HG02840 (cell line): ENCODE measurements around the gene TLR8.
"Not testable (repeated sequence)": the region's sequence is repeated elsewhere in the genome, so short reads cannot be mapped to it uniquely, and the experiment has no call there.

Experiments
- ATAC-seq: cut with Tn5 transposase; IDR thresholded peaks from one replicate; pipeline ENCODE4 v1.9.1; 2021; ENCODE audit warnings: mild to moderate bottlenecking, moderate library complexity, moderate number of reproducible peaks; ENCODE audit not compliant: unreplicated experiment, low FRiP score

Gene TLR8

DNA sequence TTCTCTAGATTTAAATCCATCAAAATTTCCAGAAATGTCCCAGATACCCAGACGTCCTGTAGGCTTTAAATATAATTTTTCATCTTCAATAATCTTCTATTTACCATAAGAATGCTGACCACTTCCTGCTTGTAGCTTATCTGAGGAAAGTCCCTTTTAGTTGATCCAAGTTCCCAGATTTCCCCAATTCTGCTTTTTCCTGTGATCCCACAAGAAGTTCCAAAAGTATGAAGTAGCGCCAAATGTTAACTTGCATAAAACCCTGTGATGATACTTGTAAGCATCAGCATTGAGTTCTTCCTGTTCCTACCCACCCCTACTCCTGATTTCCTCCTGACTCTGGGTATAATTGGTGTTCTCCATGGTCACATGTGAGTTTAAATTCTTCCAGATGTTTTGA, 10.6 kb upstream of the TLR8 start:
- no peak for ATAC-seq

DNA sequence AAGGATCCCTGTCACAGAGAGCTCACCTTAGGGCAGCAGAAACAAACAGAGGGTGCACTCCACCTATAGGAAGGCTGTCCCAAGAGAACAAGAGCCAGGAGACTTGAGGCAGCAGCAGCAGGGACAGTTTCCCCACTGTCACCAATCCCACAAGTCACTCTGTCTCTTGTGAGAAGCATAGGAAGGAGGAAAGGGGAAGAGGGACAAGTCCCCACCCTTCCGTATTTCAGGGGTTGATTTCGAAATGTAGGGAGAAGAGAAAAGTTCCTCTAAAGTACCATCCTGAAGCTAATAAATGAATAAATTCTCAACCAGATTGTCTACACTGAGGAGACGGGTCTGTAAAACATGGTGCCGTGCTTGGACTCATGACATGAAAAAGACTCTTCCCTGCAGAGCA, 9.5 kb upstream of the TLR8 start:
- no peak for ATAC-seq

DNA sequence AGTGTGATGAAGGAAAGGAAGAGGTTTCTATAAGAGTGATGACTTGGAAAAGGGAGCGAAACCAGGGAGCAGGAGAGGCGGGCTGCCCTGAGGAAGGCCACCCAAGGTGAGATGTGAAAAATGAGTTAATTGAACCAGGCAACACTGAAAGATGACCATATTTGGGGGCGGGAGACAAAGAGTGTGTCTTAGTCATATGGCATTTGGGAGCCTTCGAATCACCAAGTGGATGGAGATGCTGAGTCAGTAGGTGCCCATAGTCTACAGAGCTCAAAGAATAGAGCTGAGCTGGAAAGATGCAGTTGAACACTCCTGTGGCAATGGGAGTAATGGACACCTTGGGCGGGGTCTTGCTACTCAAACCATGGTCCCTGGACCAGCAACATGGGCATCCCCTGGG, 8.3 kb upstream of the TLR8 start:
- ATAC-seq, result no peak

DNA sequence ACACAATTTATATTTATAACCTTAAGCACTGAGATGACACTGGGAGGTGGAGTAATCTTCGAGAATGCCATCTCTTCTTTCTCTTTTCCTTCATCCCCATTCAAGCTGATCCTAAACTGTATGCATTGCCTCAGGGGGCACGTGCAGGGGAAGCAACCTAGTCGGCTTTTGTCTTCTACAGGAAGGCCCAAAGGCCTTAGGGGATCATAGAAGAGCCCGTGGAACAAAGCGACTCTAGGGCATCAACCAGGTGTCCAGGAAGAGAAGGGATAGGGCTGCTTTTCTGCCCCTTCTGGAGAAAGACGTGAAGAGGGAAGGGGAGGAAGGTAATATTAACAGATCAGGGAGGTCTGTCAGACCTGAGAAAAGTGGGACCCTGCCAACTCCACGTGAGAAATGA, 6.9 kb upstream of the TLR8 start:
- ATAC-seq, result no peak

DNA sequence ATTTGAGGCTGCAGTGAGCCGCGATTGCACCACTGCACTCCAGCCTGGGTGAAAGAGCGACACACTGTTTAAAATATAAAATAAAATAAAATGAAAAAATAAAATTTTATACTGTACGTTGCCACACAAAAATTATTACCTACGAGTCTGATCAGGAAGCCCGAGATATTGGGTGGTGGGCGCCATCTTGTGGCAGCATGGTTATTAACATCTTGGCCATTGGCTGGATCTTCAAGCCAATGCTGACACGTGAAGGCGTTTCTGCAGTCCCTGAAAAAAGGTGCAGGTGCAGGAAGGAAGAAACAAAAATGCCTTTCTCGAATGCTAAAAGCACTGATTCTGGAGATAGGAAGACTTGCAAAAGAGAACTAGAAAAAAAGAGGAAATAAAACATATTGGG, 4.9 kb upstream of the TLR8 start:
- ATAC-seq, result no peak

DNA sequence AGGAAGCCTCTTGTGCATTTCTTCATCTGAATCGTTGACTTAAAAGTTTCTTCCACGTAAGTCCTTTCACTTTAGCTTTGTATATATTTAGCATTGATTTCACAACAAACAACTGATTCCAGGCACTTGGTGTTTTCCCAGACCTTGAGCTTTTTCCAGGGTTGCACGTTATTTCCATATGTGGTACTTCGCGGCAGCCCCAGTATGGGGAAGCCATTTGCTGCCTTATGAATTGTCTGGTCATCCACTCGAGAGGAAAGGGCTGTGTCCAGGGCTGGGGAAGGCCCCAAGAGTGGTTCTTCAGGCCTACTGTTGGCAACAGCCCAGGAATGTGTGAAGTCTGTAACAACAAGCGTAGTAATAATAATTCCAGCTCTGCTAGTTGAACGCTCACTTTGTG, 2.8 kb upstream of the TLR8 start:
- ATAC-seq, result no peak

DNA sequence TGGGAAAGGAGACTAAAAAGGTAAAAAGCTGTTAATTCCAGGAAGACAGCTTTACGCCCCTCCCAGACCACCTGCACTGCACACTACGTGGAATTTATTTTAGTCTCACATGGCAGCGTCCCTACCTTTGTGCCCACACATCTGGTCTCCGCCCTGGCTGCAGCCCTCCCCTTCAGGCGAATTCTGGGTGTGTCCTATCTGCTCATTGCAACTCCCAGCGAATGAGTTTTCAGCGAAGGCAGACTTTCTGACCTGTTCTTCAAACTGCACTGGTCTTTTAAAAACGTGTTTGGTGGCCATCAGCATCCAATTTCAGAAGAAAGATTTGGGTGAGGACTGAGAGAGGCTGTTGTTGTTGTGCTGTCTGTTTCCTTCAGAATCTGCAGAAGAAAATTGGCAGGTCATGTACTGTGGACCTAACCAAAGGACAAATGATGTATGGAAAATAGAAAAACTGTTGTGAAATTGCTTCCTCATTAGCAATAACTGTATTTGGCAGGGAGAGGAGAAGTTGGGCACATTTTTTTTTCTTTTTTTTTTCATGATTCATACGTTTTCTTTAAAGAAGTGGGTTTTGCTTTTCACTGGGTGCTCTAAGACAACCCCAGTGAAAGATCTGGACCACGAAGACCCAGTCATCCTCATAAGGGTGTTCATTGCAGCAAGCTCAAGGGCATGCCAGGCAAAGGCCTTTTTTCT, 4.2 kb downstream of the TLR8 start:
- no peak for ATAC-seq

DNA sequence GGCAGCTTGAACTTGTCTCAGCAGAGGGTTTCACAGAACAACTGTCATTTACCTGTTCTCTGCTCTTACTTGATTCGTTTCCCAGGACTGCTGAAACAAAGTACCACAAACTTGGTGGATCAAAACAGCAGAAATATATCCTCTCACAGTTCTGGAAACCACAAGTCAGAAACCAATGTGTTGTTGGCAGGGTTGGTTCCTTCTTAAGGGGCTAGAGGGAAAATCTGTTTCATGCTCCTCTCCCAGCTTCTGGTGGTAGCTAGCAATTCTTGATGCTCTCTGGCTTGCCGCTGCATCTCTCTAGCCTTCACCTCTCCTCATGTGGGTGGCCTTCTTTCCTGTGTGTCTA, 4.7 kb downstream of the TLR8 start:
- ATAC-seq, result no peak

DNA sequence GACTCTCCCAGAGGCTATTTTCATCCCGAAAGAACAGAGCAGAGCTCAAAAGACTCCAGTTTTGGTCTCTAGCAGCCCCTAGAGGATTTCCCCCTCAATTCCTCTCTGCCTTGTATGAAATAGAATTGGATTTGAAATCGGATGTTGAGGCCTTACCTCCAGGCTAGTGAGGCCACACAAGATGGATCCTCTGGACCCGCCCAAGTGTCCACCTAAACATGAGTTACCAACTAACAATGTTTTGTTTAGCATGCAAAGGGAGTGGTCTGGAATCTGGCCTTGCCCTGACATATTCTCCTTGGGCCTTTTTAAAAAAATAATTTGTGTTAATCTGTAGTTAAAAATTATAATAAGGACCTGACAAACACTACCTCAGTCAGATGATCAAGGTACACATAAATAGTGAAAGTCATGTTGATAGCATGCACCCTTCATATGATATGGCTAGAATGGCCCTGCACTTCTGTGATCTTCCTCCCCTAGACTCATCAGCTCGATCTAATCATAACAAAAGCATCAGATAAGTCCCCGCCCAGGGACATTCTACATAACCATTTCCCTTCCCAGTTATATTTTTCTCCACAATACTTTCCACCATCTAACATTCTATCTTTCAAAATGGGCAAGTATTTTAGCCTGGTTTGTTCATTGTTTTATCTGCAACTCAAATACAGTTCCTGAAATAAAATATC, 6.5 kb downstream of the TLR8 start:
- ATAC-seq, result no peak

DNA sequence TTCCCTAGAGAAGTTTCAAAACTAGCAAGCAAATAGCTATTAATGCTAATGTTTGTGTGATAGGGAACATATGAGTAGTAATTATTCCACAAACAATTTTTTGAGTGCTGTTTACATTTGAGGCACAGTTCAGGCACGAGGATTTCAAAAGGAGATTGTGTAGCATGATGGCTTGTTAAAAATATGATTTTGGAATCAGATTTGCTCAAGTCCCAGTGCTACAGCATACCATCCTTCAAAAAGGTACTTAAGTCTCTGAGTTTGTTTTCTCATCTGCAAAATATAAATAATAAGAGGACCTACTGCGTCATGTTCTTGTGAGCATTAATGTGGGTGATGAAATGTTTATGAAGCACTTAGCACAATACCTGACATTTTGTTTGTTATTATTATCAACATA, 11.3 kb downstream of the TLR8 start:
- ATAC-seq, result no peak

DNA sequence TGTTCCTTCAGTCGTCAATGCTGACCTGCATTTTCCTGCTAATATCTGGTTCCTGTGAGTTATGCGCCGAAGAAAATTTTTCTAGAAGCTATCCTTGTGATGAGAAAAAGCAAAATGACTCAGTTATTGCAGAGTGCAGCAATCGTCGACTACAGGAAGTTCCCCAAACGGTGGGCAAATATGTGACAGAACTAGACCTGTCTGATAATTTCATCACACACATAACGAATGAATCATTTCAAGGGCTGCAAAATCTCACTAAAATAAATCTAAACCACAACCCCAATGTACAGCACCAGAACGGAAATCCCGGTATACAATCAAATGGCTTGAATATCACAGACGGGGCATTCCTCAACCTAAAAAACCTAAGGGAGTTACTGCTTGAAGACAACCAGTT, 12.6 kb downstream of the TLR8 start:
- ATAC-seq, result no peak

DNA sequence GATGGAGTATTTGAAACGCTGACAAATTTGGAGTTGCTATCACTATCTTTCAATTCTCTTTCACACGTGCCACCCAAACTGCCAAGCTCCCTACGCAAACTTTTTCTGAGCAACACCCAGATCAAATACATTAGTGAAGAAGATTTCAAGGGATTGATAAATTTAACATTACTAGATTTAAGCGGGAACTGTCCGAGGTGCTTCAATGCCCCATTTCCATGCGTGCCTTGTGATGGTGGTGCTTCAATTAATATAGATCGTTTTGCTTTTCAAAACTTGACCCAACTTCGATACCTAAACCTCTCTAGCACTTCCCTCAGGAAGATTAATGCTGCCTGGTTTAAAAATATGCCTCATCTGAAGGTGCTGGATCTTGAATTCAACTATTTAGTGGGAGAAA, 13.2 kb downstream of the TLR8 start:
- no peak for ATAC-seq

DNA sequence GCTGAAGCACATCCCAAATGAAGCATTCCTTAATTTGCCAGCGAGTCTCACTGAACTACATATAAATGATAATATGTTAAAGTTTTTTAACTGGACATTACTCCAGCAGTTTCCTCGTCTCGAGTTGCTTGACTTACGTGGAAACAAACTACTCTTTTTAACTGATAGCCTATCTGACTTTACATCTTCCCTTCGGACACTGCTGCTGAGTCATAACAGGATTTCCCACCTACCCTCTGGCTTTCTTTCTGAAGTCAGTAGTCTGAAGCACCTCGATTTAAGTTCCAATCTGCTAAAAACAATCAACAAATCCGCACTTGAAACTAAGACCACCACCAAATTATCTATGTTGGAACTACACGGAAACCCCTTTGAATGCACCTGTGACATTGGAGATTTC, 14.6 kb downstream of the TLR8 start:
- ATAC-seq, result no peak

DNA sequence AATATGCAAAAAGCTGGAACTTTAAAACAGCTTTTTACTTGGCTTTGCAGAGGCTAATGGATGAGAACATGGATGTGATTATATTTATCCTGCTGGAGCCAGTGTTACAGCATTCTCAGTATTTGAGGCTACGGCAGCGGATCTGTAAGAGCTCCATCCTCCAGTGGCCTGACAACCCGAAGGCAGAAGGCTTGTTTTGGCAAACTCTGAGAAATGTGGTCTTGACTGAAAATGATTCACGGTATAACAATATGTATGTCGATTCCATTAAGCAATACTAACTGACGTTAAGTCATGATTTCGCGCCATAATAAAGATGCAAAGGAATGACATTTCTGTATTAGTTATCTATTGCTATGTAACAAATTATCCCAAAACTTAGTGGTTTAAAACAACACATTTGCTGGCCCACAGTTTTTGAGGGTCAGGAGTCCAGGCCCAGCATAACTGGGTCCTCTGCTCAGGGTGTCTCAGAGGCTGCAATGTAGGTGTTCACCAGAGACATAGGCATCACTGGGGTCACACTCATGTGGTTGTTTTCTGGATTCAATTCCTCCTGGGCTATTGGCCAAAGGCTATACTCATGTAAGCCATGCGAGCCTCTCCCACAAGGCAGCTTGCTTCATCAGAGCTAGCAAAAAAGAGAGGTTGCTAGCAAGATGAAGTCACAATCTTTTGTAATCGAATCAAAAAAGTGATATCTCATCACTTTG, 15.6 kb downstream of the TLR8 start:
- no peak for ATAC-seq

DNA sequence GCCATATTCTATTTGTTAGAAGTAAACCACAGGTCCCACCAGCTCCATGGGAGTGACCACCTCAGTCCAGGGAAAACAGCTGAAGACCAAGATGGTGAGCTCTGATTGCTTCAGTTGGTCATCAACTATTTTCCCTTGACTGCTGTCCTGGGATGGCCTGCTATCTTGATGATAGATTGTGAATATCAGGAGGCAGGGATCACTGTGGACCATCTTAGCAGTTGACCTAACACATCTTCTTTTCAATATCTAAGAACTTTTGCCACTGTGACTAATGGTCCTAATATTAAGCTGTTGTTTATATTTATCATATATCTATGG, 16.1 kb downstream of the TLR8 start:
- ATAC-seq, result no peak

DNA sequence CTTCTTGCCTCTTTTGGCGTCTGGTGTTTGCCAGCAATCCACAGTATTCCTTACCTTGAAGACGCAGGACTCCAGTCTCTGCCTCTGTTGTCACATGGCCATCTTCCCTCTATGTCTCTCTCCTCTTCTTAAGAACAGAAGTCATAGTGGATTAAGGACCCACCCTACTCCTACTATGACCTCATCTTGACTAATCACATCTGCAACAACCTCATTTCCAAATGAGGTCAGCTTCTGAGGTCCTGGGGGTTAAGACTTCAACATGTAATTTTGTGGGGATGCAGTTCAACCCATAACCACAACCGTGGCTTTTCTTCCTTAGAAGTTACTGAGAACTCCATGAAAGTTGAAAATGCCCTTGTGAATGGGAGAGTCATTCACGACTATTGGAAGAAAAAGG, 23.3 kb downstream of the TLR8 start:
- ATAC-seq, result no peak

DNA sequence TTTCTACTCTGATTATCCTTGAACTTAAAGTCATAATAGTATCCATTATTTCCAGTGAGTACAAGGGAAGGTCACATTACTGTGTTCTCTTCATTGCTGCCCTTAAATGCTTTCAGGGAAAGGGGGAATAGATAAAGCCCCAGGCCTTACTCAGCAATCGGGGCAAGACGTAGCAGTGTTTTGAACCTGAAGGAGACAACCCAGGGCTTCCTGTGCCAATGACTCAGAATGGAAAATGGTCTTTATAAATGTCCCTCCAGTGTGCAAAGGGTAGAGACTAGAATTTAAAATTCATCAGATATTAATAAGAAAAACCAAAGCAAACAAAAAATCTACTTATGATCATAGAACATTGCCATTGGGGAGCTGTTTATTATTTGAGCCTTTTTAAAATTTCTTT, 23.7 kb downstream of the TLR8 start:
- no peak for ATAC-seq

DNA sequence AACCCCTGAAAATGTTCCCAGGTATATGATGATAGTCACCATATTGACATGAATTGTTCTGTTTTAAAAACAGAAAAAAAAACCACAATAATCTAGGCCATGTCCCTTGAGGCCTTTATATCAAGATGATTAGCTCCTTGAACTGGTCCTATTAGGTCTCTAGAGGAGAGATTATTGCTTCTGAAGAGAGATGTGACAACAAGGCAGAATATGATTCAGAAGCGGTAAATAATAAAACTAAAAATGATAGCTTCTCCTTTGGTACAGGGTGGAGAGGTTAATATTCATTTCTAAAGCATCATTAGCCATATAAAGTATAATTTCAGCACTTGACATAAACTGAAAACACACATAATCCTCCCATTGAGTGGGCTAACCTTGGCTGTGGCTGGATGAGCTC, 25.8 kb downstream of the TLR8 start:
- no peak for ATAC-seq

DNA sequence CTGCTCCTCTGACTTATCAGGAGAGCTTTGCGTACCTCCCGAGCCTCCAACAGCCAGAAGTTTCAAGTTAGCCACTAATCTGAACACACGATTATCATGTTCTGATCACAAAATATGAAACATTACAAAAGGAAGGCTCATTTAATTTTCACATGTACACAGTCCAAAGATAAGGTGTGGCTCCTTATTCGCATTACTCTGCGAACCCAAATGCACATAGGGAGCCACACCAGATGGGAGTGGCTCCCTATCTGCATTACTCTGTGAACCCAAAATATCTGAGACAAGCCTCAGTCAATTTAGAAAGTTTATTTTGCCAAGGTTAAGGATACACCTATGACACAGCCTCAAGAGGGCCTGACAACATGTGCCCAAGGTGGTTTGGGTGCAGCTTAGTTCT, 28.4 kb downstream of the TLR8 start:
- no peak for ATAC-seq

DNA sequence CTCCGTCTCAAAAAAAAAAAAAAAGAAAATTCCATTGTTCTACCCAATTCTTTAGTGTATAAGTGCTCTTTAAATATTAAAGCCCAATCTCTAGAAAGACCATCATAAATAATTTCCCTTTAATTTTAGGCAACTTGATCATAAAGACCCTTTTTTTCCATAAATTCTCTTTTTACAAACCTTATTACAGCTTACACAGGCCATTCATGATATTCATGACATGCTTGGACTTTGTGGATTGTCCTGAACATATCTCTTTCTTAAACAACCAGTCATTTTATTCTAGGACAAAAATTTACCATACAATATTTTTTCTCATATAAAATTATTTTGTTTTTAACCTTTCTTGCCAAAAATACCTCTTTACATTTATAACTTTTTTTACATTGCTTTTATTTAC, 30.5 kb downstream of the TLR8 start:
- no peak for ATAC-seq

DNA sequence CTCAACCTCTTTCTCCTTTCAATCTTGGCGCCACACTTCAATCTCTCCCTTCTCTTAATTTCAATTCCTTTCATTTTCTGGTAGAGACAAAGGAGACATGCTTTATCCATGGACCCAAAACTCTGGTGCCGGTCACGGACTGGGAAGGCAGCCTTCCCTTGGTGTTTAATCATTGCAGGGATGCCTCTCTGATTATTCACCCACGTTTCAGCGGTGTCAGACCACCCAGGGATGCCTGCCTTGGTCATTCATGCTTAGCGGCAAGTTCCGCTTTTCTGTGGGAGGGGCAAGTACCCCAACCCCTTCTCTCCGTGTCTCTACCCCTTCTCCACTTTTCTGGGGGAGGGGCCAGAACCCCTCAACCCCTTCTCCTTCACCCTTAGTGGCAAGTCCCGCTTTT, 34.1 kb downstream of the TLR8 start:
- ATAC-seq, result not testable (repeated sequence)

DNA sequence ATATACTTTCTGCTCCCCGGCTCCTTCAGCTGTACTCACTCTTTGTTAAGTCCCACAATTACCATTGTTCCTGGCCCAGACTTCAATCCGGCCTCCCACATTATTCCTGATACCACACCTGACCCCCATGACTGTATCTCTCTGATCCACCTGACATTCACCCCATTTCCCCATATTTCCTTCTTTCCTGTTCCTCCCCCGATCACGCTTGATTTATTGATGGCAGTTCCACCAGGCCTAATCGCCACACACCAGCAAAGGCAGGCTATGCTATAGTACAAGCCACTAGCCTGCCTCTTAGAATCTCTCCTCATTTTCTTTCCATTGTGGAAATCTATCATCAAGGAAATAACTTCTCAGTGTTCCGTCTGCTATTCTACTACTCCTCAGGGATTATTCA, 37.2 kb downstream of the TLR8 start:
- ATAC-seq, result not testable (repeated sequence)
